Heart left ventricle (tissue), 16 donors: ENCODE measurements around the gene NEUROG3. TPM values are rescaled to one million over a fixed set of nuclear protein-coding genes. Genes with fewer than 3 reads are reported as not detected.

ENCODE experiments used
- ATAC-seq, 4 donors: fragments of 200-7000 bp; cut with Tn5 transposase; one replicate each; pipeline ENCODE4 v1.9.1; 2020 to 2022; ENCODE audit warnings: moderate library complexity in 4 of 4, mild to moderate bottlenecking in 3 of 4, moderate number of reproducible peaks in 1 of 4
- DNase-seq, 5 donors: peaks; one replicate each; pipeline ENCODE4 v3.0.0-alpha.2; 2020
- H3K27ac ChIP-seq, 12 donors: fragments of 200-600 bp; sonication (generic) in 4 of 12; one replicate each; pipeline versions ENCODE4 v1.5.0 to v1.8.0; 2016 to 2022; ENCODE audit warnings: mild to moderate bottlenecking in 2 of 12
- H3K27me3 ChIP-seq, 9 donors: fragments of 200-600 bp; sonication (generic) in 2 of 9; one replicate each; pipeline versions ENCODE4 v1.5.1 to v1.8.0; 2016 to 2022; ENCODE audit warnings: mild to moderate bottlenecking in 3 of 9
- H3K36me3 ChIP-seq, 9 donors: fragments of 200-600 bp; sonication (generic) in 2 of 9; one replicate each; pipeline versions ENCODE4 v1.5.0 to v1.8.0; 2018 to 2022; ENCODE audit warnings: mild to moderate bottlenecking in 2 of 9
- H3K4me1 ChIP-seq, 12 donors: fragments of 200-600 bp; sonication (generic) in 4 of 12; one replicate each; pipeline versions ENCODE4 v1.5.0 to v1.8.0; 2016 to 2022; ENCODE audit warnings: mild to moderate bottlenecking in 3 of 12
- H3K4me3 ChIP-seq, 12 donors: fragments of 200-600 bp; sonication (generic) in 4 of 12; one replicate each; pipeline versions ENCODE4 v1.5.0 to v1.8.0; 2017 to 2022; ENCODE audit warnings: mild to moderate bottlenecking in 9 of 12, moderate library complexity in 4 of 12
- H3K9me3 ChIP-seq, 12 donors: fragments of 200-600 bp; sonication (generic) in 4 of 12; one replicate each; pipeline versions ENCODE4 v1.5.0 to v1.8.0; 2016 to 2022; ENCODE audit warnings: mild to moderate bottlenecking in 1 of 12
- POLR2A ChIP-seq, 2 donors: fragments of 450-650 bp; IDR thresholded peaks; one replicate each; pipeline ENCODE4 v1.6.1; 2017; ENCODE audit warnings: antibody characterized with exemption in 2 of 2, mild to moderate bottlenecking in 2 of 2, moderate library complexity in 2 of 2
- WGBS, 4 donors: extraction: QIAGEN DNeasy Blood & Tissue Kit in 2 of 4; methylation state at CpG; one replicate each; pipeline versions ENCODE4 v1.1.5 to v1.1.7; 2013 to 2018; 5-methylcytosine and 5-hydroxymethylcytosine counted together
- intact Hi-C, 10 donors: fragments of 100-400 bp; cut with DNase I; formaldehyde crosslinking; loops; one replicate each; pipeline versions ENCODE4 v1.11.1 to v1.14.2; 2022
- polyA plus RNA-seq, 2 donors: library from polyadenylated mRNA; stranded (reverse); fragments of 200-250 nt; gene quantifications; one replicate each; pipeline ENCODE4 v1.2.3, GENCODE V29; 2013
- total RNA-seq, 9 donors: library from RNA; depleted of rRNA in 2 of 9; stranded (reverse); fragments of >200 nt in 2 of 9; fragmentation: NEBNext Ultra II Directional in 3 of 9; extraction: Animal tissue kit (Norgen Biotek cat#: 25700) in 3 of 9; gene quantifications; one replicate each; pipeline versions ENCODE4 v1.1.0 to v1.2.4, GENCODE V29; 2016 to 2023
- TF ChIP-seq, protein P1 (sequence below), 12 donors: fragments of 200-600 bp; sonication (generic) in 4 of 12; IDR thresholded peaks; one replicate each; pipeline versions ENCODE4 v1.5.0 to v1.8.0; 2018 to 2022; ENCODE audit warnings: antibody characterized with exemption in 12 of 12, mild to moderate bottlenecking in 5 of 12
- donor health status: ischemic (EF 13 %, LVEDD 7.1; RV severe dilation, severe dysfunction).
- donor health status: healthy with polysubstance abuse.
- donor health status: DM: no; HTN: yes; CAD: no.
- donor health status: DM: no; HTN: no; CAD: no.
- donor health status: ischemic (EF 25% LVEDD 6.9; RV normal size, moderate dysfunction).
- donor health status: ischemic (EF 25% LVEDD 5.7; RV mildly dilated, moderate dysfunction).
- donor health status: healthy.
- donor health status: DM: yes; HTN: yes; CAD: no.
- donor health status: ischemic (EF 35%, LVEDD 5.7; RV mildly dilated, moderate dysfunction).
- donor health status: nonischemic (EF 11% LVEDD 7.7; RV severe dilation, severe dysfunction).
- donor health status: DM: yes; HTN: yes; CAD: no.
- donor health status: PGD.
- donor health status: ischemic (EF 29% LVEDD 5.4; RV normal size, mild dysfunction).
- donor health status: nonischemic (EF 23%, LVEDD 6.1; RV moderate dilation, normal function).

Gene NEUROG3
- total and polyA plus RNA-seq, 11 donors: not detected

DNA sequence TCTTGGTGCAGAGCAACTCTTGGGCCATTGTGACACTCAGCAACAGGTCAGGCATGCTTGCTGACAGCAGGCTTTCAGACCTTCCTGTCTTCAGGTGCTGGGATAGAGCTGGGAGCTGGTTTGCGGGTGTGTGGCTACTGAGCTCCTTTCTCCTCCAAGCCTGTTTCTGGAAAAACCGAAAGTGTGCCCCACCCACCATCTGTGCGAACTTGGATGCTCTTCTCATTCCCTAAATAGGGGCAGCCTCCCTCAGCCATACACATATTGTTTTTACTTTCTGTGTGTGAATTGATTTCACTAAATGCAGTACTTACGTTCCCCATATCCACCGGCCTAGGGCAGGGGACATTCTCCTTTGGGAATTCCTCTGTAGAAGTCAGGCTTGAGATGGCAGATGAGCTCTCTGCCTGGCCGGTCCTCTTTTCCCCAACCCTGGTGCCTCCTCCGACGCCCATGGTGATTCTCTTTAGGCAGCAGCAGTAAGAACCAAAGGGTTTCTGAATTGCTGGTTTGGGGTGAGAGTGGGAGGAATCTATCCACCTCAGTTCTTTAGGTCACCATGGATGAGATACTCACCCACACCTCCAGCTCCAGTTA lies 6.3 kb upstream of the NEUROG3 start:
- Histone ChIP-seq H3K36me3 (no peaks in the 10 kb centered on the region), H3K4me1 (peaks cover 0 to 6% (median 0%) of the 10 kb centered on the region in 12 donors), H3K27ac (no peak overlapping the region), H3K4me3 (no peak overlapping the region), H3K27me3 (peaks cover 15 to 71% (median 49%) of the 10 kb centered on the region in 9 donors), H3K9me3 (no peaks in the 10 kb centered on the region)
- 7 to 26% (median 16%) methylated on average over 8 of the region's 8 CpGs for whole genome bisulfite sequencing, 4 donors
- intact Hi-C loops: no loop called here
- DNase-seq: no peak
- TF ChIP-seq POLR2A (IDR thresholded peaks at IDR 0.05): no peak
- TF ChIP-seq, protein P1, sequence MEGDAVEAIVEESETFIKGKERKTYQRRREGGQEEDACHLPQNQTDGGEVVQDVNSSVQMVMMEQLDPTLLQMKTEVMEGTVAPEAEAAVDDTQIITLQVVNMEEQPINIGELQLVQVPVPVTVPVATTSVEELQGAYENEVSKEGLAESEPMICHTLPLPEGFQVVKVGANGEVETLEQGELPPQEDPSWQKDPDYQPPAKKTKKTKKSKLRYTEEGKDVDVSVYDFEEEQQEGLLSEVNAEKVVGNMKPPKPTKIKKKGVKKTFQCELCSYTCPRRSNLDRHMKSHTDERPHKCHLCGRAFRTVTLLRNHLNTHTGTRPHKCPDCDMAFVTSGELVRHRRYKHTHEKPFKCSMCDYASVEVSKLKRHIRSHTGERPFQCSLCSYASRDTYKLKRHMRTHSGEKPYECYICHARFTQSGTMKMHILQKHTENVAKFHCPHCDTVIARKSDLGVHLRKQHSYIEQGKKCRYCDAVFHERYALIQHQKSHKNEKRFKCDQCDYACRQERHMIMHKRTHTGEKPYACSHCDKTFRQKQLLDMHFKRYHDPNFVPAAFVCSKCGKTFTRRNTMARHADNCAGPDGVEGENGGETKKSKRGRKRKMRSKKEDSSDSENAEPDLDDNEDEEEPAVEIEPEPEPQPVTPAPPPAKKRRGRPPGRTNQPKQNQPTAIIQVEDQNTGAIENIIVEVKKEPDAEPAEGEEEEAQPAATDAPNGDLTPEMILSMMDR (IDR thresholded peaks at IDR 0.05): no peak
- ATAC-seq: no peak

DNA sequence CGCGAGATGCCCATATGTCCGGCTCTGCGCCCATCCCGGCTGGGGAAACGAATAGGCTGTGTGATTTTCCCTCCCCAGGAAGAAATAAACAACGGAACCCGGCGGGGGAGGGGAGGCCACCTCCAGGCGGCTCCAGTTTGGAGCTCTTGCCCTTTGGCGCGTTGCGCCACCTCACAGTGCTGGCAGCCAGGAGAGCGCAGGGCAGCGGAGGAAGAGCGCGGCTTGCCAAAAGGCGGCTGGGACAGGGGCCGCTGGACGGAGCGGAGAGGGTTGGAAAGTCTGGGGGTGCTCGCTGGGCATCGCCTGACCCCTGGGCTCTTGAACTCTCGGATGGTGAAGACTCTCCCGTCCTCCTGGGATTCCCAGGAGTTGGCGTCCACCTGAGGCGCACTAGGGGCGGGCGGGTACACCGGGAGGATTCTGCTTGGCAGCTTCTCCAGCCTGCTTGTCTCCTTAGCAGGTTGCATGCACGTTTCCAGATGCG lies 5.3 kb upstream of the NEUROG3 start:
- Histone ChIP-seq H3K4me3 (no peak overlapping the region), H3K27me3 (peaks cover 24 to 81% (median 58%) of the 10 kb centered on the region in 9 donors), H3K27ac (no peak overlapping the region), H3K4me1 (peaks cover 0 to 12% (median 2%) of the 10 kb centered on the region in 12 donors), H3K9me3 (no peaks in the 10 kb centered on the region), H3K36me3 (no peaks in the 10 kb centered on the region)
- DNase-seq (no peak), ATAC-seq (no peak)
- WGBS, 4 donors: 1 to 2% (median 2%) methylated on average over 13 to 32 of the region's 32 CpGs
- TF ChIP-seq POLR2A (IDR thresholded peaks at IDR 0.05): no peak
- TF ChIP-seq, protein P1 (IDR thresholded peaks at IDR 0.05): no peak
- intact Hi-C loops: no loop called here

DNA sequence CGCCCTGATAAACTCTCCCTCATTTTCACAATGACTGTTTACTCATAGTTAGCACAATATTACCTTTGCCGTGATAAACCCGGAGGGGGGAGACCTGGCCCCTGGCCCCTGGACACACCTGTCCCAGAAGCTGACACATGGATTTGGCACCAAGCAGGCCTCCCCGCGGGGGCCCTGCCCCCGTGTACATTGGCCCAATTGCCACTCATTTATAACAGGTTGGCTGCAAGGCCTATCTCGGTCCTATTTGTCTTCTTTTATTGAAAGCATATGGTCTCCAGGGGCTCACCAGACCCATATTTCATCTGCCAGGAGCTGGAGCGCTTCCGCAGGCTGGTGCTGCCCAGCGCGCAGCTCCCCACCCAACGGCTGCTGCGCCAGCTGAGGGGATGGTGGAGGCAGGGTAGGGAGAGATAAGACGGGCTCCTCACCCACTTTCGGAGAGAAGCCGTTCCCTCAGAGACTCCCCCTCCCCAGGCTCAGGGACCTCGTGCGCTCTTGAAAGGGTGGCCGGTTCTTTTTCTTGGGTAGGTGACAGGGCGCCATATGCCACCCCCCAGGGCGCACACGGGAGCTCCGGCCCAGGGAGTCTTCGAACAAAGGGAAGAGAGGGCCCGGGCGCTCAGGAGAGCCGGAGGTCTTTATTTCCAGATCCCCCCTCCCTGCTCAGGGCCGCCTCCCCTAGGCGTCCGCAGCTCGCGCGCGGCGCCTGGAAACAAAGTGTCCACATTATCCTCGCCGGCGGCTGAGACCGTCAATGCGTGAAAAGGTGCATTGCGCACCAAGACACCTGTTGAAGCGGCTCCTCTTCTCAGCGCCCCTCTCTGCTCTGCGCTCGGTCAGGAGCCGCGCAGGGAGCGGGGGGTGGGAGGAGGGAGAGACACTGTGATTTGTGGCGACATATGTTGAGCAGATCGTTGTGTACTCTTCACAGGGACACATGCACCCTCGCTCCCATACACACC lies 4.3 kb upstream of the NEUROG3 start:
- Histone ChIP-seq H3K36me3 (no peaks in the 10 kb centered on the region), H3K27ac (no peak overlapping the region), H3K9me3 (no peaks in the 10 kb centered on the region), H3K4me3 (no peak overlapping the region), H3K27me3 (peaks cover 34 to 91% (median 68%) of the 10 kb centered on the region in 9 donors), H3K4me1 (peaks cover 0 to 20% (median 12%) of the 10 kb centered on the region in 12 donors)
- DNase-seq: no peak
- intact Hi-C loops: no loop called here
- TF ChIP-seq, protein P1 (IDR thresholded peaks at IDR 0.05): no peak
- no peak for TF ChIP-seq POLR2A (IDR thresholded peaks at IDR 0.05)
- WGBS, 4 donors: 1 to 3% (median 2%) methylated on average over 49 to 51 of the region's 51 CpGs
- ATAC-seq: no peak
